Caco-2 (cell line): ENCODE results near the gene INPP5K. TPM values are rescaled to one million over a fixed set of nuclear protein-coding genes. Genes with fewer than 3 reads are reported as not detected.

Experiments used
- BruUV-seq: library from RNA; stranded (reverse); fragments of 400-500 nt; replicated peaks from 2 replicates; lab custom pipeline; 2021; lab: Mats Ljungman, UMichigan
- CTCF ChIA-PET: fragments of 300-600 bp; sonication (Branson Sonifier 250); formaldehyde crosslinking; loops from one replicate; lab custom pipeline; 2022; ENCODE audit warnings: antibody characterized with exemption; lab: Charles Lee
- POLR2A ChIA-PET: fragments of 300-600 bp; sonication (Branson Sonifier 250); formaldehyde crosslinking; loops from one replicate; lab custom pipeline; 2022; ENCODE audit warnings: antibody characterized with exemption; lab: Charles Lee
- DNase-seq, 2 experiments: peaks; one replicate each; pipeline versions ENCODE4 v3.0.0 to v3.0.0-alpha.2; 2020 to 2022
- H3K27me3 ChIP-seq: replicated peaks from 2 replicates; pipeline ENCODE4 v1.6.0; 2011; ENCODE audit warnings: low read length; ENCODE audit not compliant: control insufficient read depth, insufficient read depth
- H3K36me3 ChIP-seq: 2 replicates; pipeline ENCODE4 v1.5.1; 2011; ENCODE audit warnings: low read length; ENCODE audit not compliant: control insufficient read depth, insufficient read depth
- H3K4me1 ChIP-seq: fragments of 250-450 bp; sonication (Bioruptor Pico); 2 replicates; pipeline ENCODE4 v1.5.1; 2020; ENCODE audit warnings: mild to moderate bottlenecking
- H3K4me3 ChIP-seq: 2 replicates; pipeline ENCODE4 v1.5.1; 2011; ENCODE audit warnings: low read depth, mild to moderate bottlenecking, control low read depth, low read length
- H3K9me3 ChIP-seq: fragments of 250-450 bp; sonication (Bioruptor Pico); 2 replicates; pipeline ENCODE4 v1.5.1; 2020; ENCODE audit warnings: mild to moderate bottlenecking, moderate library complexity
- H3K27ac Mint-ChIP-seq: one replicate; pipeline ENCODE4 v1.8.0; 2022; ENCODE audit warnings: mixed read lengths; ENCODE audit not compliant: unreplicated experiment
- H3K27me3 Mint-ChIP-seq: one replicate; pipeline ENCODE4 v1.8.0; 2022; ENCODE audit warnings: mixed read lengths; ENCODE audit not compliant: insufficient read depth, unreplicated experiment
- H3K36me3 Mint-ChIP-seq: one replicate; pipeline ENCODE4 v1.8.0; 2022; ENCODE audit warnings: mild to moderate bottlenecking, mixed read lengths; ENCODE audit not compliant: insufficient read depth, unreplicated experiment
- H3K4me1 Mint-ChIP-seq: one replicate; pipeline ENCODE4 v1.8.0; 2022; ENCODE audit warnings: low read depth, mixed read lengths; ENCODE audit not compliant: unreplicated experiment
- H3K4me3 Mint-ChIP-seq: one replicate; pipeline ENCODE4 v1.8.0; 2022; ENCODE audit warnings: mild to moderate bottlenecking, moderate library complexity, mixed read lengths; ENCODE audit not compliant: unreplicated experiment
- H3K9me3 Mint-ChIP-seq: one replicate; pipeline ENCODE4 v1.8.0; 2022; ENCODE audit warnings: mixed read lengths; ENCODE audit not compliant: unreplicated experiment
- intact Hi-C: fragments of 100-400 bp; cut with micrococcal nuclease; formaldehyde crosslinking; loops from one replicate; pipeline ENCODE4 v1.10.0; 2022; ENCODE audit not compliant: unreplicated experiment
- total RNA-seq: library from RNA; stranded (reverse); gene quantifications from 2 replicates; pipeline ENCODE4 v1.2.3, GENCODE V29; 2022
- TF ChIP-seq, protein P1 (sequence below), 2 experiments: fragments of 200-600 bp in 1 of 2; IDR thresholded peaks; 1 replicate in 1 of 2; 2 replicates in 1 of 2; pipeline versions ENCODE4 v1.5.1 to v1.8.0; 2011 to 2022; ENCODE audit warnings: antibody characterized with exemption in 1 of 2, control low read depth in 1 of 2, inconsistent platforms in 1 of 2, low read depth in 1 of 2, low read length in 1 of 2, mild to moderate bottlenecking in 1 of 2, moderate library complexity in 1 of 2; ENCODE audit not compliant: insufficient read depth in 1 of 2, severe bottlenecking in 1 of 2, unreplicated experiment in 1 of 2

Gene INPP5K
- total RNA-seq, 1 experiment from 2014 or later = 24.1 TPM

DNA sequence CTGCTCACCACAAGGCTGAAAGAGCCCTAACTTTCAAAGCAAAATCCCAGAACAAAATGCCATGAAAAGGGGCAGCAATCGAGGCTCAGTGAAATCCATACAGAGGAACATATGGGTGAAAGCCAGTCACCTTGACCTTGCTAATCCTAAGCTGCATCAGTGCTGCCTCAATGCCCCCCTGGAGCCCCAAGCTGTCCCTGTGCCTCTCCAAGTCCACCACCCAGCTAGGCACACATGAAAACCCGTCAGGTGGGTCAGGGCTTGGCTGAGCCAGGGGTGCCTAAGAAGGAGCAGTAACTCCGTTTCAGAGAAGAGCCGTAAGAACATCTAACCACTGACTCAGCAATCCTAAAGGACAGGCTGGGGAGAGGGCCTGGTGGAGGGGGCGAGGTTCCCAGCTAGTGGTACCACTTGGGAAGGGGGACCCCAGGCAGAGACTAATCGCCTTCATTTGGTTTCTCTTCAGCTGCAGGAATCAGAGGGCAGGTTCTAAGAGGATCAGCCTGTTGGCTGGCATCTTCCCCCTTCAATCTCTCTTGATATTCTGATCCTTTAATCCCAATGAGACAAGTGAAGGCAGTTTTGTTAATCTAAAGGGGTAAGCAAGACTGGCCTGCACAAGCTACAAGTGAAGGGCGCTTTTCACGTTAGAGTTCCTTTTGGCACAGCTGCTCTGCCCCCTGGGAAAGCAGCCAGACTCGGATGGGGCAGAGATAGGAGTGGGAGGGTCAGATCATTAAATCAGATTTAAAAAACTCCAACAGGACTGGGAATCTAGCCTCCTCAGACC is 38.5 kb upstream of the INPP5K start:
- BruUV-seq = no TSS peak
- no peaks in the 10 kb centered on the region for H3K27me3 Mint-ChIP-seq
- POLR2A ChIA-PET = no interaction called here
- H3K36me3 Mint-ChIP-seq = peaks cover 56% of the 10 kb centered on the region
- Histone ChIP-seq H3K4me1 (no peaks in the 10 kb centered on the region), H3K9me3 (no peaks in the 10 kb centered on the region), H3K27me3 (no peaks in the 10 kb centered on the region), H3K36me3 (no peaks in the 10 kb centered on the region; the same call in 1 of the 2 replicates), H3K4me3 (no peak overlapping the region)
- no peaks in the 10 kb centered on the region for H3K9me3 Mint-ChIP-seq
- CTCF ChIA-PET = no interaction called here
- TF ChIP-seq, protein P1, sequence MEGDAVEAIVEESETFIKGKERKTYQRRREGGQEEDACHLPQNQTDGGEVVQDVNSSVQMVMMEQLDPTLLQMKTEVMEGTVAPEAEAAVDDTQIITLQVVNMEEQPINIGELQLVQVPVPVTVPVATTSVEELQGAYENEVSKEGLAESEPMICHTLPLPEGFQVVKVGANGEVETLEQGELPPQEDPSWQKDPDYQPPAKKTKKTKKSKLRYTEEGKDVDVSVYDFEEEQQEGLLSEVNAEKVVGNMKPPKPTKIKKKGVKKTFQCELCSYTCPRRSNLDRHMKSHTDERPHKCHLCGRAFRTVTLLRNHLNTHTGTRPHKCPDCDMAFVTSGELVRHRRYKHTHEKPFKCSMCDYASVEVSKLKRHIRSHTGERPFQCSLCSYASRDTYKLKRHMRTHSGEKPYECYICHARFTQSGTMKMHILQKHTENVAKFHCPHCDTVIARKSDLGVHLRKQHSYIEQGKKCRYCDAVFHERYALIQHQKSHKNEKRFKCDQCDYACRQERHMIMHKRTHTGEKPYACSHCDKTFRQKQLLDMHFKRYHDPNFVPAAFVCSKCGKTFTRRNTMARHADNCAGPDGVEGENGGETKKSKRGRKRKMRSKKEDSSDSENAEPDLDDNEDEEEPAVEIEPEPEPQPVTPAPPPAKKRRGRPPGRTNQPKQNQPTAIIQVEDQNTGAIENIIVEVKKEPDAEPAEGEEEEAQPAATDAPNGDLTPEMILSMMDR (IDR thresholded peaks at IDR 0.05; ENCODE audit: insufficient read depth in 1 of 2, low read depth in 1 of 2, low read length in 1 of 2, severe bottlenecking in 1 of 2, unreplicated experiment in 1 of 2) = no peak
- no peak overlapping the region for H3K4me3 Mint-ChIP-seq
- intact Hi-C loops = no loop called here
- DNase-seq = no peak
- H3K4me1 Mint-ChIP-seq = peaks cover 16% of the 10 kb centered on the region
- H3K27ac Mint-ChIP-seq = no peak overlapping the region

DNA sequence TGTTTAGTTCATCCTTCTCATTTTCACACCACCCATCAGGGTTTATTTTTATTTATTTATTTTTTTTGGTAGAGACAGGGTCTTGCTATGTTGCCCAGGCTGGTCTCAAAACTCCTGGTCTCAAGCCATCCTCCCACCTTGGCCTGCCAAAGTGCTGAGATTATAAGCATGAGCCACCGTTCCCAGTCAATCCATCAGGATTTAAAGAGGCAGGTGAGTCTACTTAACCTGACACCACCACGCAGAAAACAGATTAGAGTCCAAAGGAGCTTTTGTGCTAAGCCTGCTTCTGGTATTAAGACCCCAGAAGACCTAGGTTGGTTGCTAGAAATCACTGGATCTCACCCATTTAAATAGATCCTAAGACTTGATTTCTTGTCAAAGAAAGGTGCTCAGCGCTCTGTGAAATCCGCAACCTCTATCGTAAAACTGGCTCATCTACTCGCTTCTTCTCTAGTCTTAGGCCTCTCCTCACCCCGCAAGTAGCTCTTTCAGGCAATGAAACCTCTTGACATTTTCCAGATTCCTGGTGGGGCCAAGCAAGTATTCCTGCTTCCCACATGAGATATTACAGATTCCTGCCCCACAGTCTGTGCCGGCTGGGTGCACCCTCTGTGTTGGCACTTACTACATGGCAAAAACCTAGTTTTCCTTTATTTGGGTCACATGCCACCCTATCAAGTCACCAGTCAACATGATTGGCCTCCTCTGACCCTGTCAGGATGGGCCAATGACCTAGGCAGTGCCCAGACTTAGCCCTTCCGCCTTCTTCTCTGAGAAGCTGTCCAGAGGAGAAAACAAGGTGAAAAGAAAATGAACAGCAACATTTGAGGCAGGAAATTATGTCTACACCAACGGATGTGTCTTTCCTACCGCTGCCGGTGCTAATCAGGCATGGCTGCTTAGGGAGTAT is 37.2 kb upstream of the INPP5K start:
- CTCF ChIA-PET = interaction anchor here (0.8 kb wide), 1 partner anchor 76 kb away, joined by 4 read pairs; the partner anchor contains the start of gene SLC43A2
- Mint-ChIP-seq H3K4me3 (no peak overlapping the region), H3K27me3 (no peaks in the 10 kb centered on the region), H3K27ac (no peak overlapping the region), H3K9me3 (no peaks in the 10 kb centered on the region), H3K36me3 (peaks cover 61% of the 10 kb centered on the region), H3K4me1 (peaks cover 16% of the 10 kb centered on the region)
- DNase-seq = no peak
- POLR2A ChIA-PET = interaction anchor here (0.5 kb wide), 1 partner anchor 97 kb away, joined by 5 read pairs; no protein-coding TSS in a partner anchor
- Histone ChIP-seq H3K36me3 (no peaks in the 10 kb centered on the region; the same call in 1 of the 2 replicates), H3K4me3 (no peak overlapping the region), H3K4me1 (no peaks in the 10 kb centered on the region), H3K27me3 (no peaks in the 10 kb centered on the region), H3K9me3 (no peaks in the 10 kb centered on the region)
- TF ChIP-seq, protein P1 (IDR thresholded peaks at IDR 0.05; ENCODE audit: insufficient read depth in 1 of 2, low read depth in 1 of 2, low read length in 1 of 2, severe bottlenecking in 1 of 2, unreplicated experiment in 1 of 2) = no peak
- BruUV-seq = no TSS peak
- intact Hi-C loops = no loop called here

DNA sequence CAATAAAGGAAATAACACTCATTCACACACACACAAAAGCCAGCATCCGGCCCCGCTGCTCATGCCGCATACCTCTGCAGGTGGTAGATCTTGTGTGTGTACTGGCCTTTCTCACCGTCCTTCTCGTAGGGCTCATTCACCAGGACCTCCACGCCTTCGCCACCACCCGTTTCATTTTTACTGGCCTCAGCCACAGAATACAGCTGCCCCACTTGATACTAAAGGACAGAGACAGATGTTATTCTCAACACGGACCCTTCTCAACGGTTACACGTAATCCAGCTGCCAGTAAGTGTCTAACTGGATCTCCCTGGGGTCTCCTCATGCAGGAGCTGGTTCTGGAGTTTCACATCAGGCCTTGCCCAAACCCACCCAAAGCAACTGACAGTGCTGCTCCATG is 36.5 kb upstream of the INPP5K start:
- Histone ChIP-seq H3K9me3 (no peaks in the 10 kb centered on the region), H3K4me3 (no peak overlapping the region), H3K4me1 (no peaks in the 10 kb centered on the region), H3K27me3 (no peaks in the 10 kb centered on the region), H3K36me3 (no peaks in the 10 kb centered on the region; the same call in 1 of the 2 replicates)
- H3K4me1 Mint-ChIP-seq = peaks cover 16% of the 10 kb centered on the region
- H3K36me3 Mint-ChIP-seq = peaks cover 67% of the 10 kb centered on the region
- H3K27ac Mint-ChIP-seq = no peak overlapping the region
- no peak overlapping the region for H3K4me3 Mint-ChIP-seq
- no peaks in the 10 kb centered on the region for H3K27me3 Mint-ChIP-seq
- H3K9me3 Mint-ChIP-seq = no peaks in the 10 kb centered on the region
- ChIA-PET CTCF (interaction anchor here (0.8 kb wide), 1 partner anchor 76 kb away, joined by 4 read pairs; the partner anchor contains the start of gene SLC43A2), POLR2A (no interaction called here)
- intact Hi-C loops = no loop called here
- no TSS peak for BruUV-seq
- no peak for DNase-seq
- TF ChIP-seq, protein P1 (IDR thresholded peaks at IDR 0.05; ENCODE audit: insufficient read depth in 1 of 2, low read depth in 1 of 2, low read length in 1 of 2, severe bottlenecking in 1 of 2, unreplicated experiment in 1 of 2) = no peak
